ENCODE results near the gene KRTAP5-4. TPM values are rescaled to one million over a fixed set of nuclear protein-coding genes. Genes with fewer than 3 reads are reported as not detected.

KRTAP5-4 gene, protein sequence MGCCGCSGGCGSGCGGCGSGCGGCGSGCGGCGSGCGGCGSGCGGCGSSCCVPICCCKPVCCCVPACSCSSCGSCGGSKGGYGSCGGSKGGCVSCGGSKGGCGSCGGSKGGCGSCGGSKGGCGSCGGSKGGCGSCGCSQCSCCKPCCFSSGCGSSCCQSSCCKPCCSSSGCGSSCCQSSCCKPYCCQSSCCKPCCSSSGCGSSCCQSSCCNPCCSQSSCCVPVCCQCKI
- total RNA-seq: not detected in 2 replicates

DNA sequence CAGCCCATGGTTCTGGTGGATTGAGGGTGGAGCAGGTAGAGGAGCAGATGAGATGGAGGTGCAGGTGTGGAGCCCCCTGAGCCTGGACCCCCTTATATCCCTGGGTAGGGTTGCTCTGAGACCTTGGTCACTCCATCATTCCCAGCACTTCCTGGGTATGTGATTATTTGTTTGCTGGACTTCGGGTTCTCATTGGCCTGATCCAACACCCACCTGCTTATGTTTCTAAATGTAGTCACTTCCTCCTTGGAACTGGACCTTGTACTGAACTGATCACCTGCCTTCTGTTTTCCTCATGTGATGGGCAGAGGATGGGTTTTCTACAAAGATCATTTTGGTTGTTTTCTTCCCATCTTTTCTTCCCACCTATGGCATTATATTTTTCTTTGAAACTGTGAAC is at the start of gene KRTAP5-4:
TSS of gene KRTAP5-4 (minus strand) at position 53 of the 400 bp plus-strand sequence. CDS start at position 8, 45 bp downstream.

DNA sequence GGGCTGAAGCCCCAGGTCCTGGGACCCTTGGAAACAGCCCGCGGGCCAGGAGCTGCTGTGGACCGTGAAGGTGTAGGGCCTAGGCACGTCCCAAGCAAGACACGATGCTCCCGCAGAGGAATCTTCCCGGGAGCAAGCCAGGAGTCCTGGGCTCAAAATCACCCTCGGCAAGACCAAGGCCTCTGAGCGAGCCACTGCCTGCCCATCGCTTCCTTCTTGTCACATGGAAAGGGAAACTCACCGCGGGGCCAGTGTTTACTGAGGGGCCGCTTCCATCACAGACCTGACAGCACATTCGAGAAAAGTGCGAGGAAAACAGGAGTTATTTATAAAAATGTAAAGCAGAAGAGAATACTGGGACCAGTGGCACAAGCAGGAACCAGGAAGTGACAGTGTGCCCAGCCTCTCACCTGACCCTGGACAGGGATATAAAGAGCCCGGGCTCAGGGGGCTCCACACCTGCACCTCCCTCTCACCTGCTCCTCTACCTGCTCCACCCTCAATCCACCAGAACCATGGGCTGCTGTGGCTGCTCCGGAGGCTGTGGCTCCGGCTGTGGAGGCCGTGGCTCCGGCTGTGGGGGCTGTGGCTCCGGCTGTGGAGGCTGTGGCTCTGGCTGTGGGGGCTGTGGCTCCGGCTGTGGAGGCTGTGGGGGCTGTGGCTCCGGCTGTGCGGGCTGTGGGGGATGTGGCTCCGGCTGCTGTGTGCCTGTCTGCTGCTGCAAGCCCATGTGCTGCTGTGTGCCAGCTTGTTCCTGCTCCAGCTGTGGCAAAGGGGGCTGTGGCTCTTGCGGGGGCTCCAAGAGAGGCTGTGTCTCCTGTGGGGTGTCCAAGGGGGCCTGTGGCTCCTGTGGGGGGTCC is 7.6 kb upstream of the KRTAP5-4 start, which contains the start of gene KRTAP5-5:
TSS of gene KRTAP5-5 (plus strand) at position 450 of the 860 bp plus-strand sequence. CDS start at position 516, 66 bp downstream.

DNA sequence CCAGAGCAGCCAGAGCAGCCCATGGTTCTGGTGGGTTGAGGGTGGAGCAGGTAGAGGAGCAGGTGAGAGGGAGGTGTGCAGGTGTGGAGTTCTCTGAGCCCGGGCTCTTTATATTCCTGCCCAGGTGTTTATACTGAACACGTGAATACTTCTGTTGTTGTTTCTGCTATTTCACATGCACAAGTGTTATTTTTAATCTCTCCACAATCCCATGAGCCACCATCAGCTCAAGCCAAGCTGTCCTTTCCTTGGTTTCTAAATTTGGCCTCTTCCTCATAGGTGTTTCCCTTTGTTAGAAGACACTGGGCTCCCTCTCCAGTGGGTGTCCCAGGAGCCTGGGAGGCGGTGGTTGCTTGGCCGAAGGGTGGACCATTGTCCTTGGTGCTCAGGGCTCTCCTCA is 13.6 kb downstream of the KRTAP5-4 start, which contains the start of gene KRTAP5-3:
TSS of gene KRTAP5-3 (minus strand) at position 101 of the 400 bp plus-strand sequence. CDS start at position 23, 78 bp downstream.

DNA sequence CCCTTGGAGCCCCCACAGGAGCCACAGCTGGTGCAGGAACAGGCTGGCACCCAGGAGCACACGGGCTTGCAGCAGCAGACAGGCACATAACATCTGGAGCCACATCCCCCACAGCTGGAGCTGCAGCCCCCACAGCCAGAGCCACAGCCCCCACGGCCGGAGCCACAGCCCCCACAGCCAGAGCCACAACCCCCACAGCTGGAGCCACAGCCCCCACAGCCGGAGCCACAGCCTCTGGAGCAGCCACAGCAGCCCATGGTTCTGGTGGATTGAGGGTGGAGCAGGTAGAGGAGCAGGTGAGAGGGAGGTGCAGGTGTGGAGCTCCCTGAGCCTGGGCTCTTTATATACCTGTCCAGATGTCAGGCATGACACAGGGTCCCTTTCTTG is 24.0 kb downstream of the KRTAP5-4 start, which contains the start of gene KRTAP5-2:
TSS of gene KRTAP5-2 (minus strand) at position 301 of the 387 bp plus-strand sequence. CDS start at position 257, 44 bp downstream.

DNA sequence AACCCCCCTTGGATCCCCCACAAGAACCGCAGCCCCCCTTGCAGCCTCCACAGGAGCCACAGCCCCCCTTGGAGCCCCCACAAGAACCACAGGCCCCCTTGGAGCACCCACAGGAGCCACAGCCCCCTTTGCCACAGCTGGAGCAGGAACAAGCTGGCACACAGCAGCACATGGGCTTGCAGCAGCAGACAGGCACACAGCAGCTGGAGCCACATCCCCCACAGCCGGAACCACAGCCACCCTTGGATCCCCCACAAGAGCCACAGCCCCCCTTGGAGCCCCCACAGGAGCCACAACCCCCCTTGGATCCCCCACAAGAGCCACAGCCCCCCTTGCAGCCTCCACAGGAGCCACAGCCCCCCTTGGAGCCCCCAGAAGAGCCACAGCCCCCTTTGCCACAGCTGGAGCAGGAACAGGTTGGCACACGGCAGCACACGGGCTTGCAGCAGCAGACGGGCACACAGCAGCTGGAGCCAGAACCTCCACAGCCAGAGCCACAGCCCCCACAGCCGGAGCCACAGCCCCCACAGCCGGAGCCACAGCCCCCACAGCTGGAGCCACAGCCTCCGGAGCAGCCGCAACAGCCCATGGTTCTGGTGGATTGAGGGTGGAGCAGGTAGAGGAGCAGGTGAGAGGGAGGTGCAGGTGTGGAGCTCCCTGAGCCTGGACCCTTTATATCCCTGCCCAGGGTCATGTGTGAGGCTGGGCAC is 37.1 kb downstream of the KRTAP5-4 start, which contains the start of gene KRTAP5-1:
TSS of gene KRTAP5-1 (minus strand) at position 623 of the 710 bp plus-strand sequence. CDS start at position 589, 34 bp downstream.

DNA sequence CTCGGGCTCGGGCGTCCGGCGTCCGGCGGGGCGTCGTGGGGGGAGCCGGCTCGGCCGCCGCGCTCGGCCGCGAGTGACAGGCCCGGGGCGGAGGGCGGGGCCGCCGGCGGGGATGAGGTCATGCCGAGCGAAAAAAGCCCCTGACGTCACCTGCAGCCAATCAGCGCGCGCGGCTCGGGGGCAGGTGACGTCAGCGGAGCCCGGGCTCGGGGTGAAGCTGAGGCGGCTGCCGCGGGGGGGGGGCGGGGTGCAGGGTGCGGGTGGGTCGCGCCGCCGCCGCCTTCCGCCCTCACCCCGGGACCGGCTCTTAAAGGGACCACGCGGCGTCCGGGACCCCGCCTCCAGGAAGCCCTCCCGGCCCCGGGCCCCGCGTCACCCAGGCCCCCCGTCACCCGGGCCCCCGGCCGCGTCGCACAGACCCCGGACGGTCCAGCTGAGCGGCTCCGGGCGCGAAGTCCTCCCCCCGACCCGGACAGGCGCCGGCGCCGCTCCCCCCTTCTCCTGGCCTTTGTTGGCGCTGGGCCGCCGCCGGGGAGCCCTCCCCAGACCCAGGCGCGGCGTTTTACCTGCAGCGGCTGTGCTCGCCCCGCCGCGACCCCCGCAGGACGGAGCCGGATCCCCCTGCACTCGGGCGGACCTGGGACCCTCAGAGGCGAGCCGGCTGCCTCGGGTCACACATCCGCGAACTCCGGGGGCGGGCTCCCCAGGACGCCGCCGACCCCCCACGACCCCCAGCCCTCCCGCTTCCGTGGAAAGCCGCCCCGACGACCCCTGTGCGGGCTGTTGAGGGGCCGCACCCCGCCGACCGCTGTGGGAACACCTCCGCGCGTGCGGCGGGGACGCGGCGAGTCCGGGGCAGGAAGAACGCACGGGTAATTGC is 49.5 kb downstream of the KRTAP5-4 start, which contains the start of gene DUSP8:
TSS of gene DUSP8 (minus strand) at position 75 of the 880 bp plus-strand sequence. CDS start 6,445 bp downstream, outside the sequence.

Other genes with a start within 250 kb of the KRTAP5-4 start
- under 0.01 TPM in 1 of 2 replicates, not detected in the other for gene BRSK2, start 232.2 kb downstream of the KRTAP5-4 start, total RNA-seq
- gene MOB2, start 135.4 kb downstream of the KRTAP5-4 start, total RNA-seq: 17.4 and 23.1 TPM in 2 replicates
- 0.20 TPM in 1 of 2 replicates, not detected in the other for gene DUSP8, start 49.9 kb downstream of the KRTAP5-4 start, total RNA-seq
- not detected in 2 replicates for gene KRTAP5-1, start 36.9 kb downstream of the KRTAP5-4 start, total RNA-seq
- not detected in 2 replicates for gene KRTAP5-2, start 23.8 kb downstream of the KRTAP5-4 start, total RNA-seq
- gene KRTAP5-3, start 13.7 kb downstream of the KRTAP5-4 start, total RNA-seq: not detected in 2 replicates
- not detected in 2 replicates for gene KRTAP5-5, start 7.6 kb upstream of the KRTAP5-4 start, total RNA-seq
- gene KRTAP5-6, start 75.1 kb upstream of the KRTAP5-4 start, total RNA-seq: not detected in 2 replicates
- gene IFITM10, start 128.5 kb upstream of the KRTAP5-4 start, total RNA-seq: 0.73 and 2.2 TPM in 2 replicates
- 138 TPM in 2 replicates for gene CTSD, start 141.8 kb upstream of the KRTAP5-4 start, total RNA-seq
- gene SYT8, start 212.9 kb upstream of the KRTAP5-4 start, total RNA-seq: not detected in 2 replicates
- not detected in 2 replicates for gene TNNI2, start 216.8 kb upstream of the KRTAP5-4 start, total RNA-seq
- gene LSP1, start 230.9 kb upstream of the KRTAP5-4 start, total RNA-seq: 94.2 and 131 TPM in 2 replicates

Measured in subcutaneous preadipocyte (primary cell).